Neural progenitor cell (in vitro differentiated cells): ENCODE data around the gene CRIM1. TPM values are rescaled to one million over a fixed set of nuclear protein-coding genes. Genes with fewer than 3 reads are reported as not detected.

Source experiments
- DNase-seq: peaks from one replicate; pipeline ENCODE4 v3.0.0-alpha.2; 2016; ENCODE audit warnings: low spot score
- H2AFZ ChIP-seq: fragments of 200-600 bp; sonication (generic); replicated peaks from 2 replicates; pipeline ENCODE4 v1.6.1; 2016; ENCODE audit warnings: antibody characterized with exemption
- H3F3A ChIP-seq: fragments of 200-600 bp; sonication (generic); 2 replicates; pipeline ENCODE4 v1.6.1; 2016; ENCODE audit warnings: antibody characterized with exemption, low read depth
- H3K27ac ChIP-seq: fragments of 200-600 bp; sonication (generic); 2 replicates; pipeline ENCODE4 v1.5.1; 2016; ENCODE audit warnings: mild to moderate bottlenecking
- H3K27me3 ChIP-seq: fragments of 200-600 bp; sonication (generic); 2 replicates; pipeline ENCODE4 v1.6.1; 2016; ENCODE audit warnings: mild to moderate bottlenecking, moderate library complexity
- H3K36me3 ChIP-seq: fragments of 200-600 bp; sonication (generic); 2 replicates; pipeline ENCODE4 v1.5.1; 2016
- H3K4me1 ChIP-seq: fragments of 200-600 bp; sonication (generic); 2 replicates; pipeline ENCODE4 v1.6.1; 2016; ENCODE audit warnings: mixed run types
- H3K4me2 ChIP-seq: fragments of 200-600 bp; sonication (generic); 2 replicates; pipeline ENCODE4 v1.6.1; 2016
- H3K4me3 ChIP-seq: fragments of 200-600 bp; sonication (generic); 2 replicates; pipeline ENCODE4 v1.5.1; 2016
- H3K79me2 ChIP-seq: fragments of 200-600 bp; sonication (generic); 2 replicates; pipeline ENCODE4 v1.6.1; 2016; ENCODE audit warnings: low read depth
- H3K9ac ChIP-seq: fragments of 200-600 bp; sonication (generic); 2 replicates; pipeline ENCODE4 v1.6.1; 2016
- H3K9me3 ChIP-seq: fragments of 200-600 bp; sonication (generic); 2 replicates; pipeline ENCODE4 v1.5.1; 2016; ENCODE audit warnings: low read depth
- H4K20me1 ChIP-seq: fragments of 200-600 bp; sonication (generic); 2 replicates; pipeline ENCODE4 v1.6.1; 2016; ENCODE audit warnings: low read depth
- H3K27ac Mint-ChIP-seq: 3 replicates; pipeline ENCODE4 v1.8.0; 2021; ENCODE audit warnings: mixed read lengths
- H3K27me3 Mint-ChIP-seq: 2 replicates; pipeline ENCODE4 v1.8.0; 2022; ENCODE audit warnings: low read depth, mild to moderate bottlenecking, inconsistent platforms, moderate library complexity, mixed read lengths; ENCODE audit not compliant: insufficient read depth
- H3K36me3 Mint-ChIP-seq: 3 replicates; pipeline ENCODE4 v1.8.0; 2021; ENCODE audit warnings: mixed read lengths
- H3K4me1 Mint-ChIP-seq: 3 replicates; pipeline ENCODE4 v1.8.0; 2021; ENCODE audit warnings: mixed read lengths
- H3K4me3 Mint-ChIP-seq: 3 replicates; pipeline ENCODE4 v1.8.0; 2021; ENCODE audit warnings: mild to moderate bottlenecking, moderate library complexity, mixed read lengths
- H3K9me3 Mint-ChIP-seq: 3 replicates; pipeline ENCODE4 v1.8.0; 2020; ENCODE audit warnings: mixed read lengths
- EZH2 ChIP-seq: fragments of 200-600 bp; sonication (generic); IDR thresholded peaks from 2 replicates; pipeline ENCODE4 v1.6.1; 2017; ENCODE audit warnings: antibody characterized with exemption, mild to moderate bottlenecking, moderate library complexity
- EZH2phosphoT487 ChIP-seq: fragments of 200-600 bp; sonication (generic); IDR thresholded peaks from 2 replicates; pipeline ENCODE4 v1.6.1; 2017; ENCODE audit warnings: antibody characterized with exemption
- total RNA-seq: library from RNA; depleted of rRNA; stranded (reverse); fragments of >200 nt; gene quantifications from 2 replicates; pipeline ENCODE4 v1.2.3, GENCODE V29; 2015; ENCODE audit warnings: low replicate concordance
- TF ChIP-seq, protein P1 (sequence below): fragments of 200-600 bp; sonication (generic); IDR thresholded peaks from 2 replicates; pipeline ENCODE4 v1.5.1; 2017; ENCODE audit warnings: antibody characterized with exemption, mild to moderate bottlenecking

Gene CRIM1
- total RNA-seq, 1 donor from 2014 or later = 4.9 TPM

DNA sequence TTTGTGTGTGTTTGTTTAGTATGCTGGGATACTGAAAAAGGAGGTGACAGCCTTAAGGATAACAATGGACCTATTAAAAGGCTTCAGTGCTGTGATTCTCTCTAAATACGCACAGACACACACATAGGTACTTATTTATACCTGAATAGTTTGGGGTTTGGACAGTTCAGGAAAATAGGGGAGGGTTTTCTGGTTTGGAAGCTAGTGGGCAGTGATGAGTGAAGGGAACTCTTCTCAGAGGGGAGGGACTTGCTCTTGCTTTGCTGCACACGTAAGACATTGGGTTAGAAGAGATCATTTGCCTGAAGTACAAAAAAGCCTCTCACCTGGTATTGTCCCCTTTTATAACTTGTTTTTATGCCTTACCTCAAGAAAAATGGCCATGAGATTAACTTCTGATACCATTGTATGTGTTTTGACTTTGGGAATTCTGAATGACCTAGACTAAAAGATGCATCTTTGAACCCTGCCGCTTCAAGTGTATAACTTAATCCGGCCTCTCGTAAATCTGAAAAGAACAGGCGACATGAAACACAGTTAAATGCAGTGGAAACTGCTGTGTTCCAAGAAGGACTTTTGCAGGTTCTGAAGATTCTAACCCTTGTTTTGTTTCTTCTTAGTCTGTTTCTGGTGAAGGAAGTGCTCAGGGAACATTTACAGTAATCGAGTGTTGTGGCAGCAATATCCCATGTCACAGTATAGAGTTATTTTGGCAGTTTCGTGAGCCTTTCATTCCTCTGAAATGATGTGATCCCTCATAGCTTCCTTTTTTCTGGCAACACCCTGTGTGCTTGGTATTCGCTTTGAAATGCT is 2.5 kb downstream of the CRIM1 start:
- DNase-seq = peak; percentile 64
- no peak overlapping the region for H2AFZ ChIP-seq

DNA sequence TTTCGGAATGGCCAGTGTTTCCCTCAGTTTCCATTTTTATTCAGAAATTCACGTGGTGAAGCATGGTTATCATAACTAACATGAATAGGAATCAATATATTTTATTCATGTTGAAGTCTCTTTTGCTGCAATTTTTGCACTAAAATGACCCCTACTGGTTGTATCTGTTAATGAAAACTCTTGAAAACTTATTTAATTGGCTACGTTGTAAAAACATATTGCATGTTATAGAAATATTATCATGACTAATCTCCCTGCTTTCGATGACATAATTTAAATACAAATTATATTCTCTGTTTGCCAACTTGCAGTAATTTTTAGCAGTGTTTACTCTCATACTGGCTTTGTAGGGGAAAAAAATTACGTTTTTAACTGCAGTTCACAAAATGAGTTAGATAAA is 3.5 kb downstream of the CRIM1 start:
- no peak overlapping the region for H3K4me2 ChIP-seq
- no peak overlapping the region for H3K27ac Mint-ChIP-seq
- peaks cover 24% of the 10 kb centered on the region for H3F3A ChIP-seq
- H3K4me3 Mint-ChIP-seq = peak overlapping the region; percentile 100
- no peak overlapping the region for H3K4me3 ChIP-seq
- no peaks in the 10 kb centered on the region for H3K36me3 ChIP-seq
- no peaks in the 10 kb centered on the region for H3K9me3 Mint-ChIP-seq
- peaks cover 40% of the 10 kb centered on the region for H4K20me1 ChIP-seq
- H3K4me1 ChIP-seq = peaks cover 48% of the 10 kb centered on the region
- no peak overlapping the region for H3K27ac ChIP-seq
- DNase-seq = no peak
- no peaks in the 10 kb centered on the region for H3K36me3 Mint-ChIP-seq
- no peak overlapping the region for H3K9ac ChIP-seq
- peaks cover 9% of the 10 kb centered on the region for H3K27me3 ChIP-seq
- peaks cover 6% of the 10 kb centered on the region for H3K27me3 Mint-ChIP-seq
- TF ChIP-seq EZH2phosphoT487 = no peak
- no peak for TF ChIP-seq EZH2
- TF ChIP-seq, protein P1, sequence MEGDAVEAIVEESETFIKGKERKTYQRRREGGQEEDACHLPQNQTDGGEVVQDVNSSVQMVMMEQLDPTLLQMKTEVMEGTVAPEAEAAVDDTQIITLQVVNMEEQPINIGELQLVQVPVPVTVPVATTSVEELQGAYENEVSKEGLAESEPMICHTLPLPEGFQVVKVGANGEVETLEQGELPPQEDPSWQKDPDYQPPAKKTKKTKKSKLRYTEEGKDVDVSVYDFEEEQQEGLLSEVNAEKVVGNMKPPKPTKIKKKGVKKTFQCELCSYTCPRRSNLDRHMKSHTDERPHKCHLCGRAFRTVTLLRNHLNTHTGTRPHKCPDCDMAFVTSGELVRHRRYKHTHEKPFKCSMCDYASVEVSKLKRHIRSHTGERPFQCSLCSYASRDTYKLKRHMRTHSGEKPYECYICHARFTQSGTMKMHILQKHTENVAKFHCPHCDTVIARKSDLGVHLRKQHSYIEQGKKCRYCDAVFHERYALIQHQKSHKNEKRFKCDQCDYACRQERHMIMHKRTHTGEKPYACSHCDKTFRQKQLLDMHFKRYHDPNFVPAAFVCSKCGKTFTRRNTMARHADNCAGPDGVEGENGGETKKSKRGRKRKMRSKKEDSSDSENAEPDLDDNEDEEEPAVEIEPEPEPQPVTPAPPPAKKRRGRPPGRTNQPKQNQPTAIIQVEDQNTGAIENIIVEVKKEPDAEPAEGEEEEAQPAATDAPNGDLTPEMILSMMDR = peak; percentile 36
- peaks cover 74% of the 10 kb centered on the region for H3K79me2 ChIP-seq
- no peak overlapping the region for H2AFZ ChIP-seq
- H3K4me1 Mint-ChIP-seq = peaks cover 63% of the 10 kb centered on the region
- H3K9me3 ChIP-seq = no peaks in the 10 kb centered on the region

More for the DNA sequence above, 2.5 kb downstream of the CRIM1 start:
- H3K36me3 Mint-ChIP-seq = no peaks in the 10 kb centered on the region
- H3K4me3 Mint-ChIP-seq = peak overlapping the region; percentile 100
- peak overlapping the region; percentile 87 for H3K4me2 ChIP-seq
- H3K36me3 ChIP-seq = no peaks in the 10 kb centered on the region
- H3K4me3 ChIP-seq = peak overlapping the region; percentile 75
- peaks cover 40% of the 10 kb centered on the region for H4K20me1 ChIP-seq
- H3K4me1 Mint-ChIP-seq = peaks cover 62% of the 10 kb centered on the region
- no peak for TF ChIP-seq EZH2
- TF ChIP-seq, protein P1 = peak; percentile 50
- H3K4me1 ChIP-seq = peaks cover 40% of the 10 kb centered on the region
- H3K9ac ChIP-seq = no peak overlapping the region
- peaks cover 19% of the 10 kb centered on the region for H3K27me3 ChIP-seq
- H3K9me3 ChIP-seq = no peaks in the 10 kb centered on the region
- H3K79me2 ChIP-seq = peaks cover 64% of the 10 kb centered on the region
- H3K27ac Mint-ChIP-seq = peak overlapping the region; percentile 81
- peaks cover 24% of the 10 kb centered on the region for H3F3A ChIP-seq
- H3K27ac ChIP-seq = no peak overlapping the region
- H3K27me3 Mint-ChIP-seq = peaks cover 6% of the 10 kb centered on the region
- H3K9me3 Mint-ChIP-seq = no peaks in the 10 kb centered on the region

DNA sequence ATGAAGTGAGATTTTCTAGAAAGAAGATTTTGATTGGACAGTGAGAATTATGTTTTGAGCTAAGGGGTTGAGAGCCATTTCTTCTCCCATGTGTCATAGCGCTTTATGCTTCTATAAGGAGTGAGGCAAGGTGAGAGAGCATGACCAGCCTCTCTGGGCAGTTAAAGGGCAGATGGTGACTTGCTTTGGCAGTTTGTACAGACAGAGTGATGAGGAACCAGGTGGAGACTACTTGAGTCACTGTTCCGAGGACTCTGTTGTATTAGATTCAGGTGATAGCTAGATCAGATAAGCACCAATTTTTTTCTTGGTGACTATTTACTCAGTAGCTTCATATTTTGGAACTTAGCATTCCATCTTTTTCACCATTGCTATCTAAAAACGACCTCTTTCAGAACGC is 4.5 kb downstream of the CRIM1 start:
- no peaks in the 10 kb centered on the region for H3K36me3 Mint-ChIP-seq

More for the DNA sequence above, 4.5 kb downstream of the CRIM1 start:
- Histone ChIP-seq H3K36me3 (no peaks in the 10 kb centered on the region), H3K4me3 (no peak overlapping the region), H3F3A (peaks cover 19% of the 10 kb centered on the region), H2AFZ (no peak overlapping the region), H3K4me1 (peaks cover 58% of the 10 kb centered on the region), H4K20me1 (peaks cover 40% of the 10 kb centered on the region), H3K27ac (no peak overlapping the region), H3K4me2 (no peak overlapping the region), H3K27me3 (no peaks in the 10 kb centered on the region), H3K79me2 (peaks cover 84% of the 10 kb centered on the region), H3K9me3 (no peaks in the 10 kb centered on the region), H3K9ac (no peak overlapping the region)
- no peak for DNase-seq
- Mint-ChIP-seq H3K4me1 (peaks cover 56% of the 10 kb centered on the region), H3K27ac (no peak overlapping the region), H3K9me3 (no peaks in the 10 kb centered on the region), H3K27me3 (peaks cover 2% of the 10 kb centered on the region), H3K4me3 (peak overlapping the region; percentile 17)
- TF ChIP-seq EZH2phosphoT487 (no peak), EZH2 (no peak)
- TF ChIP-seq, protein P1 = no peak
